ENCODE data around the gene PLD2.

DNA sequence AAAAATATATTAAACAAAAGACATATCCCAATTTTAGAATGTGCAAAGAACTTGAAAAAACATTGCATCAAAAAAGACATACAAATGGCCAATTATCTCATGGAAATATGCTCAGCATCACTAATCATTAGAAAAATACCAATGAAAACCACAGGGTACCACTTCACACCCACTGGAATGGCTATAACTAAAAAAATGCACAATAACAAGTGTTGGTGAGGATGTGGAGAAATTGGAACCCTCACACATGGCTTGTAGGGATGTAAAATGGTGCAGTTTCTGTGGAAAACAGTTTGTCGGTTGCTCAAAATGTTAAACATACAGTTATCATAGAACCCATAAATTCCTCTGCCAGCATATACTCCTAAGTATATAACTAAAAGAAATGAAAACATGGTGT is 11.8 kb upstream of the PLD2 start:
- TF ChIP-seq FOXK2 (IDR thresholded peaks at IDR 0.05) (no peak), FOXM1 (IDR thresholded peaks at IDR 0.05; ENCODE audit: borderline replicate concordance) (no peak), NFRKB (IDR thresholded peaks at IDR 0.05) (no peak)

All from HEK293T (cell line).